Naive thymus-derived CD4-positive, alpha-beta T cell (primary cell): ENCODE measurements around the gene ANO6. TPM values are rescaled to one million over a fixed set of nuclear protein-coding genes. Genes with fewer than 3 reads are reported as not detected.
A peak's percentile ranks its signal among the peaks of the same experiment; 100 is the strongest.

ENCODE experiments used
- ATAC-seq: fragments of 150-1000 bp; cut with Tn5 transposase; 2 replicates; pipeline ENCODE4 v1.10.0; 2021; ENCODE audit warnings: mild to moderate bottlenecking, moderate library complexity
- CTCF ChIA-PET: fragments of 350-600 bp; sonication (Branson Sonifier 250); formaldehyde crosslinking; loops from one replicate; lab custom pipeline; 2021; ENCODE audit warnings: antibody characterized with exemption; lab: Charles Lee
- POLR2A ChIA-PET: fragments of 350-600 bp; sonication (Branson Sonifier 250); formaldehyde crosslinking; loops from one replicate; lab custom pipeline; 2021; ENCODE audit warnings: antibody characterized with exemption, inconsistent platforms; lab: Charles Lee
- DNase-seq, 9 donors: peaks; one replicate each; pipeline versions ENCODE4 v3.0.0 to v3.0.0-alpha.2; 2020 to 2022; ENCODE audit warnings: mixed read lengths in 1 of 9
- H3K27ac ChIP-seq: one replicate; pipeline ENCODE4 v1.7.0; 2013; ENCODE audit warnings: mild to moderate bottlenecking, low read depth, low read length, moderate library complexity
- H3K27me3 ChIP-seq, 2 donors: one replicate each; pipeline ENCODE4 v1.7.0; 2013; ENCODE audit warnings: low read length in 2 of 2, mild to moderate bottlenecking in 2 of 2, moderate library complexity in 2 of 2; ENCODE audit not compliant: control insufficient read depth in 2 of 2, insufficient read depth in 2 of 2
- H3K36me3 ChIP-seq, 3 experiments: 1 replicate in 2 of 3; 2 replicates in 1 of 3; pipeline ENCODE4 v1.7.0; 2013; ENCODE audit warnings: low read length in 3 of 3, mild to moderate bottlenecking in 3 of 3, moderate library complexity in 1 of 3; ENCODE audit not compliant: insufficient read depth in 3 of 3, control insufficient read depth in 2 of 3
- H3K4me1 ChIP-seq, 2 donors: one replicate each; pipeline ENCODE4 v1.7.0; 2013; ENCODE audit warnings: low read length in 2 of 2, mild to moderate bottlenecking in 2 of 2, moderate library complexity in 1 of 2; ENCODE audit not compliant: control insufficient read depth in 2 of 2, insufficient read depth in 2 of 2
- H3K4me3 ChIP-seq: 2 replicates; pipeline ENCODE4 v1.7.0; 2013; ENCODE audit warnings: mild to moderate bottlenecking, low read length
- H3K9me3 ChIP-seq, 3 experiments: 1 replicate in 2 of 3; 2 replicates in 1 of 3; pipeline ENCODE4 v1.7.0; 2013; ENCODE audit warnings: low read length in 3 of 3; ENCODE audit not compliant: control insufficient read depth in 2 of 3
- H3K27ac Mint-ChIP-seq, 9 donors: one replicate each; pipeline ENCODE4 v1.8.0; 2020 to 2022; ENCODE audit warnings: mixed read lengths in 9 of 9, mild to moderate bottlenecking in 8 of 9, moderate library complexity in 5 of 9, inconsistent platforms in 2 of 9
- H3K27me3 Mint-ChIP-seq, 5 donors: one replicate each; pipeline ENCODE4 v1.8.0; 2021 to 2022; ENCODE audit warnings: mixed read lengths in 5 of 5, mild to moderate bottlenecking in 1 of 5
- H3K36me3 Mint-ChIP-seq, 5 donors: one replicate each; pipeline ENCODE4 v1.8.0; 2020 to 2022; ENCODE audit warnings: mixed read lengths in 5 of 5, mild to moderate bottlenecking in 3 of 5, inconsistent platforms in 1 of 5
- H3K4me1 Mint-ChIP-seq, 7 donors: one replicate each; pipeline ENCODE4 v1.8.0; 2020 to 2022; ENCODE audit warnings: mixed read lengths in 7 of 7, mild to moderate bottlenecking in 3 of 7, inconsistent platforms in 1 of 7
- H3K4me3 Mint-ChIP-seq, 10 donors: one replicate each; pipeline ENCODE4 v1.8.0; 2020 to 2022; ENCODE audit warnings: mild to moderate bottlenecking in 10 of 10, mixed read lengths in 10 of 10, moderate library complexity in 6 of 10, inconsistent platforms in 2 of 10
- H3K9me3 Mint-ChIP-seq, 11 donors: one replicate each; pipeline ENCODE4 v1.8.0; 2020 to 2022; ENCODE audit warnings: mixed read lengths in 11 of 11, mild to moderate bottlenecking in 4 of 11, inconsistent platforms in 1 of 11, moderate library complexity in 1 of 11
- intact Hi-C, 2 donors: fragments of 100-400 bp; cut with micrococcal nuclease; formaldehyde crosslinking; loops; one replicate each; pipeline ENCODE4 v1.15.1; 2023
- polyA plus RNA-seq, 2 donors: library from polyadenylated mRNA; unstranded; fragments of 300-500 nt; fragmentation: Illumina TruSeq; gene quantifications; one replicate each; pipeline ENCODE4 v1.2.3, GENCODE V29; 2021
- total RNA-seq, 6 experiments: library from RNA in 5 of 6; stranded (reverse) in 5 of 6; gene quantifications; 1 replicate in 5 of 6; 2 replicates in 1 of 6; pipeline ENCODE4 v1.2.3 and lab custom pipeline; 2021 to 2026

ANO6 gene
- total and polyA plus RNA-seq, 7 experiments from 2014 or later: 15.1 to 29.7 (median 23.7) TPM

GRCh38 chr12:45418520-45418919 lies 202.6 kb downstream of the ANO6 start:
- Mint-ChIP-seq H3K27ac (no peak overlapping the region), H3K27me3 (no peaks in the 10 kb centered on the region), H3K4me3 (no peak overlapping the region), H3K9me3 (no peaks in the 10 kb centered on the region), H3K36me3 (peaks cover under 1 to 59% (median 43%) of the 10 kb centered on the region in 5 donors), H3K4me1 (peaks cover 0 to 5% (median 0%) of the 10 kb centered on the region in 7 donors)
- Histone ChIP-seq H3K36me3 (peaks cover 0 to 49% (median 5%) of the 10 kb centered on the region in 3 experiments), H3K4me3 (no peak overlapping the region), H3K9me3 (no peaks in the 10 kb centered on the region), H3K27ac (no peak overlapping the region), H3K27me3 (no peaks in the 10 kb centered on the region), H3K4me1 (no peaks in the 10 kb centered on the region)
- intact Hi-C loops: no loop called here
- CTCF ChIA-PET: interaction anchor here (0.8 kb wide), 1 partner anchor 14 kb away, joined by 3 read pairs; no protein-coding TSS in a partner anchor
- POLR2A ChIA-PET: no interaction called here
- no peak for DNase-seq
- ATAC-seq: no peak

GRCh38 chr12:45419317-45419814 lies 203.5 kb downstream of the ANO6 start:
- H3K9me3 ChIP-seq: no peaks in the 10 kb centered on the region
- H3K27ac Mint-ChIP-seq: no peak overlapping the region
- POLR2A ChIA-PET: no interaction called here
- ATAC-seq (no peak), DNase-seq (no peak)
- H3K4me3 Mint-ChIP-seq: no peak overlapping the region
- peaks cover 7 to 66% (median 48%) of the 10 kb centered on the region in 5 donors for H3K36me3 Mint-ChIP-seq
- CTCF ChIA-PET: interaction anchor here (0.5 to 0.9 kb wide), 3 partner anchors 15 to 249 kb away, joined by 3 read pairs; no protein-coding TSS in a partner anchor
- no peaks in the 10 kb centered on the region for H3K9me3 Mint-ChIP-seq
- intact Hi-C loops: no loop called here
- H3K4me1 Mint-ChIP-seq: peaks cover 0 to 5% (median 0%) of the 10 kb centered on the region in 7 donors
- H3K4me1 ChIP-seq: no peaks in the 10 kb centered on the region
- H3K27me3 ChIP-seq: no peaks in the 10 kb centered on the region
- no peaks in the 10 kb centered on the region for H3K27me3 Mint-ChIP-seq
- no peak overlapping the region for H3K4me3 ChIP-seq
- peaks cover 0 to 53% (median 5%) of the 10 kb centered on the region in 3 experiments for H3K36me3 ChIP-seq
- H3K27ac ChIP-seq: no peak overlapping the region

GRCh38 chr12:45421736-45422135 lies 205.8 kb downstream of the ANO6 start:
- Histone ChIP-seq H3K27ac (no peak overlapping the region), H3K9me3 (no peaks in the 10 kb centered on the region), H3K27me3 (no peaks in the 10 kb centered on the region), H3K36me3 (peaks cover 0 to 51% (median 5%) of the 10 kb centered on the region in 3 experiments), H3K4me3 (no peak overlapping the region), H3K4me1 (no peaks in the 10 kb centered on the region)
- no peak for ATAC-seq
- peaks cover 18 to 70% (median 55%) of the 10 kb centered on the region in 5 donors for H3K36me3 Mint-ChIP-seq
- CTCF ChIA-PET: no interaction called here
- no peak overlapping the region for H3K27ac Mint-ChIP-seq
- no peak for DNase-seq
- H3K4me3 Mint-ChIP-seq: no peak overlapping the region
- H3K27me3 Mint-ChIP-seq: no peaks in the 10 kb centered on the region
- POLR2A ChIA-PET: no interaction called here
- peaks cover 0 to 4% (median 0%) of the 10 kb centered on the region in 7 donors for H3K4me1 Mint-ChIP-seq
- peaks cover 0 to 3% (median 0%) of the 10 kb centered on the region in 11 donors for H3K9me3 Mint-ChIP-seq
- intact Hi-C loops: no loop called here

GRCh38 chr12:45423931-45424330 lies 208.0 kb downstream of the ANO6 start:
- H3K4me3 Mint-ChIP-seq: no peak overlapping the region
- H3K27ac Mint-ChIP-seq: no peak overlapping the region
- Histone ChIP-seq H3K27ac (no peak overlapping the region), H3K27me3 (no peaks in the 10 kb centered on the region), H3K9me3 (no peaks in the 10 kb centered on the region), H3K36me3 (peaks cover 0 to 40% (median 0%) of the 10 kb centered on the region in 3 experiments), H3K4me1 (no peaks in the 10 kb centered on the region), H3K4me3 (no peak overlapping the region)
- peaks cover 0 to 10% (median 0%) of the 10 kb centered on the region in 11 donors for H3K9me3 Mint-ChIP-seq
- DNase-seq: no peak
- ChIA-PET CTCF (no interaction called here), POLR2A (no interaction called here)
- H3K36me3 Mint-ChIP-seq: peaks cover 25 to 75% (median 59%) of the 10 kb centered on the region in 5 donors
- H3K27me3 Mint-ChIP-seq: no peaks in the 10 kb centered on the region
- no peak for ATAC-seq
- intact Hi-C loops: no loop called here
- peaks cover 0 to 6% (median 0%) of the 10 kb centered on the region in 7 donors for H3K4me1 Mint-ChIP-seq

- Mint-ChIP-seq H3K27ac (peak overlapping the region in 1 of 9 donors; percentile 67), H3K36me3 (peaks cover 25 to 82% (median 58%) of the 10 kb centered on the region in 5 donors), H3K4me3 (no peak overlapping the region), H3K9me3 (peaks cover 0 to 10% (median 0%) of the 10 kb centered on the region in 11 donors), H3K27me3 (no peaks in the 10 kb centered on the region), H3K4me1 (peaks cover 0 to 6% (median 0%) of the 10 kb centered on the region in 7 donors)
- CTCF ChIA-PET: interaction anchor here (0.7 kb wide), 1 partner anchor 254 kb away, joined by 3 read pairs; no protein-coding TSS in a partner anchor
- intact Hi-C loops: no loop called here
- no peak for DNase-seq
- POLR2A ChIA-PET: no interaction called here
- Histone ChIP-seq H3K4me1 (no peaks in the 10 kb centered on the region), H3K4me3 (no peak overlapping the region), H3K36me3 (peaks cover 0 to 40% (median 0%) of the 10 kb centered on the region in 3 experiments), H3K27ac (no peak overlapping the region), H3K9me3 (no peaks in the 10 kb centered on the region), H3K27me3 (no peaks in the 10 kb centered on the region)
- ATAC-seq: no peak
Observed at GRCh38 chr12:45425426-45425825, 209.5 kb downstream of the ANO6 start.

- intact Hi-C loops: no loop called here
- H3K36me3 ChIP-seq: peaks cover 0 to 40% (median 0%) of the 10 kb centered on the region in 3 experiments
- POLR2A ChIA-PET: no interaction called here
Observed at GRCh38 chr12:45426294-45426693, 210.4 kb downstream of the ANO6 start.

More at GRCh38 chr12:45426294-45426693, 210.4 kb downstream of the ANO6 start:
- no peak for DNase-seq
- Mint-ChIP-seq H3K9me3 (peaks cover 0 to 10% (median 0%) of the 10 kb centered on the region in 11 donors), H3K27me3 (no peaks in the 10 kb centered on the region), H3K4me1 (peaks cover 0 to 6% (median 0%) of the 10 kb centered on the region in 7 donors), H3K4me3 (no peak overlapping the region), H3K36me3 (peaks cover 25 to 81% (median 54%) of the 10 kb centered on the region in 5 donors), H3K27ac (peak overlapping the region in 1 of 9 donors; percentile 8)
- no peak for ATAC-seq
- no peaks in the 10 kb centered on the region for H3K9me3 ChIP-seq
- H3K27me3 ChIP-seq: no peaks in the 10 kb centered on the region
- no peak overlapping the region for H3K27ac ChIP-seq
- H3K4me3 ChIP-seq: no peak overlapping the region
- no peaks in the 10 kb centered on the region for H3K4me1 ChIP-seq
- CTCF ChIA-PET: no interaction called here
